H1 (cell line): ENCODE measurements around the gene DCP2. TPM values are rescaled to one million over a fixed set of nuclear protein-coding genes. Genes with fewer than 3 reads are reported as not detected.

Experiments used
- polyA plus RNA-seq, 7 experiments: library from polyadenylated mRNA; depleted of rRNA in 3 of 7; stranded (reverse) in 5 of 7; unstranded in 2 of 7; fragments of >200 nt in 5 of 7; fragments of 200-250 nt in 2 of 7; gene quantifications; 1 replicate in 5 of 7; 2 replicates in 1 of 7; 4 replicates in 1 of 7; pipeline versions ENCODE4 v1.2.1 to v1.2.3, GENCODE V29; 2011 to 2013; ENCODE audit warnings: missing spikeins in 2 of 7, mixed read lengths in 2 of 7
- total RNA-seq: library from RNA; stranded (reverse); fragmentation: NEBNext Ultra II Directional; extraction: Animal tissue kit (Norgen Biotek cat#: 25700); gene quantifications from 2 replicates; pipeline ENCODE4 v1.2.1, GENCODE V29; 2021
- TF ChIP-seq, protein P1 (sequence below): fragments of 300-600 bp; sonication (generic); IDR thresholded peaks from 2 replicates; pipeline ENCODE4 v1.7.1; 2012; ENCODE audit warnings: low read length, moderate library complexity, mild to moderate bottlenecking, inconsistent platforms; ENCODE audit not compliant: insufficient replicate concordance

DCP2 gene
- total and polyA plus RNA-seq, 2 of the 8 experiments (the other 6 are each of a cell fraction or from before 2014, with no cell fraction given): 14.4 to 162 TPM

DNA sequence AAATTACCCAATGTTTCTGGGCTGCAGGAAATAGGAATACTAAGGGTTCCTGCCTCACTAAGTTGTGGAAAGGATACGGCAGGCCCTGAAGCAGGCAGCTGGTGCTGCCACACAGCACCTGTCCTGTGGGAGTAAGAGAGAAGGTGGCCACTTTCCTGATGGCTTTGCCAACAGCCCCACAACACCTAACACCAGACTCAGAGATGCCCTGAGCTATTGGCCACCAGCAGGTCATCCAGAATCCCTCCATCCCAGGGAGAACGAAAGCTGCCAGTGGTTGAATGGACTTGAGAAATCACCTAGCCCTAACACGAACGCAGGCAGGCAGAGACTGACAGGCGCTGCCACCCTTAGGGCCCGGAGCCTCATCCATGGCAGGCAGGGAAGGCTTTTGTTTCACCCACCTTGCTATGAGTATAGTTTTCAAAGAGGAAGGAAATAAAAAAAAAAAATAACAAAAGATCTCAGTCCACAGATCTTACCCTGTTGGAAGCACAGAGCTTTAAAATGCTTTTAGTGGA lies 82.2 kb downstream of the DCP2 start (continued):
- TF ChIP-seq, protein P1, sequence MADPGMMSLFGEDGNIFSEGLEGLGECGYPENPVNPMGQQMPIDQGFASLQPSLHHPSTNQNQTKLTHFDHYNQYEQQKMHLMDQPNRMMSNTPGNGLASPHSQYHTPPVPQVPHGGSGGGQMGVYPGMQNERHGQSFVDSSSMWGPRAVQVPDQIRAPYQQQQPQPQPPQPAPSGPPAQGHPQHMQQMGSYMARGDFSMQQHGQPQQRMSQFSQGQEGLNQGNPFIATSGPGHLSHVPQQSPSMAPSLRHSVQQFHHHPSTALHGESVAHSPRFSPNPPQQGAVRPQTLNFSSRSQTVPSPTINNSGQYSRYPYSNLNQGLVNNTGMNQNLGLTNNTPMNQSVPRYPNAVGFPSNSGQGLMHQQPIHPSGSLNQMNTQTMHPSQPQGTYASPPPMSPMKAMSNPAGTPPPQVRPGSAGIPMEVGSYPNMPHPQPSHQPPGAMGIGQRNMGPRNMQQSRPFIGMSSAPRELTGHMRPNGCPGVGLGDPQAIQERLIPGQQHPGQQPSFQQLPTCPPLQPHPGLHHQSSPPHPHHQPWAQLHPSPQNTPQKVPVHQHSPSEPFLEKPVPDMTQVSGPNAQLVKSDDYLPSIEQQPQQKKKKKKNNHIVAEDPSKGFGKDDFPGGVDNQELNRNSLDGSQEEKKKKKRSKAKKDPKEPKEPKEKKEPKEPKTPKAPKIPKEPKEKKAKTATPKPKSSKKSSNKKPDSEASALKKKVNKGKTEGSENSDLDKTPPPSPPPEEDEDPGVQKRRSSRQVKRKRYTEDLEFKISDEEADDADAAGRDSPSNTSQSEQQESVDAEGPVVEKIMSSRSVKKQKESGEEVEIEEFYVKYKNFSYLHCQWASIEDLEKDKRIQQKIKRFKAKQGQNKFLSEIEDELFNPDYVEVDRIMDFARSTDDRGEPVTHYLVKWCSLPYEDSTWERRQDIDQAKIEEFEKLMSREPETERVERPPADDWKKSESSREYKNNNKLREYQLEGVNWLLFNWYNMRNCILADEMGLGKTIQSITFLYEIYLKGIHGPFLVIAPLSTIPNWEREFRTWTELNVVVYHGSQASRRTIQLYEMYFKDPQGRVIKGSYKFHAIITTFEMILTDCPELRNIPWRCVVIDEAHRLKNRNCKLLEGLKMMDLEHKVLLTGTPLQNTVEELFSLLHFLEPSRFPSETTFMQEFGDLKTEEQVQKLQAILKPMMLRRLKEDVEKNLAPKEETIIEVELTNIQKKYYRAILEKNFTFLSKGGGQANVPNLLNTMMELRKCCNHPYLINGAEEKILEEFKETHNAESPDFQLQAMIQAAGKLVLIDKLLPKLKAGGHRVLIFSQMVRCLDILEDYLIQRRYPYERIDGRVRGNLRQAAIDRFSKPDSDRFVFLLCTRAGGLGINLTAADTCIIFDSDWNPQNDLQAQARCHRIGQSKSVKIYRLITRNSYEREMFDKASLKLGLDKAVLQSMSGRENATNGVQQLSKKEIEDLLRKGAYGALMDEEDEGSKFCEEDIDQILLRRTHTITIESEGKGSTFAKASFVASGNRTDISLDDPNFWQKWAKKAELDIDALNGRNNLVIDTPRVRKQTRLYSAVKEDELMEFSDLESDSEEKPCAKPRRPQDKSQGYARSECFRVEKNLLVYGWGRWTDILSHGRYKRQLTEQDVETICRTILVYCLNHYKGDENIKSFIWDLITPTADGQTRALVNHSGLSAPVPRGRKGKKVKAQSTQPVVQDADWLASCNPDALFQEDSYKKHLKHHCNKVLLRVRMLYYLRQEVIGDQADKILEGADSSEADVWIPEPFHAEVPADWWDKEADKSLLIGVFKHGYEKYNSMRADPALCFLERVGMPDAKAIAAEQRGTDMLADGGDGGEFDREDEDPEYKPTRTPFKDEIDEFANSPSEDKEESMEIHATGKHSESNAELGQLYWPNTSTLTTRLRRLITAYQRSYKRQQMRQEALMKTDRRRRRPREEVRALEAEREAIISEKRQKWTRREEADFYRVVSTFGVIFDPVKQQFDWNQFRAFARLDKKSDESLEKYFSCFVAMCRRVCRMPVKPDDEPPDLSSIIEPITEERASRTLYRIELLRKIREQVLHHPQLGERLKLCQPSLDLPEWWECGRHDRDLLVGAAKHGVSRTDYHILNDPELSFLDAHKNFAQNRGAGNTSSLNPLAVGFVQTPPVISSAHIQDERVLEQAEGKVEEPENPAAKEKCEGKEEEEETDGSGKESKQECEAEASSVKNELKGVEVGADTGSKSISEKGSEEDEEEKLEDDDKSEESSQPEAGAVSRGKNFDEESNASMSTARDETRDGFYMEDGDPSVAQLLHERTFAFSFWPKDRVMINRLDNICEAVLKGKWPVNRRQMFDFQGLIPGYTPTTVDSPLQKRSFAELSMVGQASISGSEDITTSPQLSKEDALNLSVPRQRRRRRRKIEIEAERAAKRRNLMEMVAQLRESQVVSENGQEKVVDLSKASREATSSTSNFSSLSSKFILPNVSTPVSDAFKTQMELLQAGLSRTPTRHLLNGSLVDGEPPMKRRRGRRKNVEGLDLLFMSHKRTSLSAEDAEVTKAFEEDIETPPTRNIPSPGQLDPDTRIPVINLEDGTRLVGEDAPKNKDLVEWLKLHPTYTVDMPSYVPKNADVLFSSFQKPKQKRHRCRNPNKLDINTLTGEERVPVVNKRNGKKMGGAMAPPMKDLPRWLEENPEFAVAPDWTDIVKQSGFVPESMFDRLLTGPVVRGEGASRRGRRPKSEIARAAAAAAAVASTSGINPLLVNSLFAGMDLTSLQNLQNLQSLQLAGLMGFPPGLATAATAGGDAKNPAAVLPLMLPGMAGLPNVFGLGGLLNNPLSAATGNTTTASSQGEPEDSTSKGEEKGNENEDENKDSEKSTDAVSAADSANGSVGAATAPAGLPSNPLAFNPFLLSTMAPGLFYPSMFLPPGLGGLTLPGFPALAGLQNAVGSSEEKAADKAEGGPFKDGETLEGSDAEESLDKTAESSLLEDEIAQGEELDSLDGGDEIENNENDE: no peak
